ENCODE measurements around the gene CARMIL3. TPM values are rescaled to one million over a fixed set of nuclear protein-coding genes. Genes with fewer than 3 reads are reported as not detected.

The CARMIL3 gene
- total RNA-seq, 1 donor from 2014 or later = 0.11 TPM

DNA sequence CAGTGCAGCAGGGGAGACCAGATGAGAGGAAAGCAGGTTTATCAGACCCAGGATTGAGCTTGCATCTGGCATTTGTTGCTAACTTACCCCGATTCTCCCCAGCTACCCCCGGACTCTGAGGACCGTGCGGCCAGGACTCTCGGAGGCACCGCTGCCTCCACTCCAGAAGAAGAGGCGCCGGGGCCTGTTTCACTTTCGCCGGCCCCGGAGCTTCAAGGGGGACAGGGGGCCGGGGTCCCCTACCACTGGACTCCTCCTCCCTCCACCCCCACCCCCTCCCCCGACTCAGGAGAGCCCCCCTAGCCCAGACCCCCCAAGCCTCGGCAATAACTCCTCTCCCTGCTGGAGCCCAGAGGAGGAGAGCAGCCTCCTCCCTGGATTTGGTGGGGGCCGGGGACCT lies 13.0 kb downstream of the CARMIL3 start:
- H3K4me1 ChIP-seq = no peaks in the 10 kb centered on the region
- H3K36me3 ChIP-seq = no peaks in the 10 kb centered on the region
- peaks cover 13% of the 10 kb centered on the region for H3K27me3 ChIP-seq (ENCODE audit: low read depth)
- TF ChIP-seq, protein P1, sequence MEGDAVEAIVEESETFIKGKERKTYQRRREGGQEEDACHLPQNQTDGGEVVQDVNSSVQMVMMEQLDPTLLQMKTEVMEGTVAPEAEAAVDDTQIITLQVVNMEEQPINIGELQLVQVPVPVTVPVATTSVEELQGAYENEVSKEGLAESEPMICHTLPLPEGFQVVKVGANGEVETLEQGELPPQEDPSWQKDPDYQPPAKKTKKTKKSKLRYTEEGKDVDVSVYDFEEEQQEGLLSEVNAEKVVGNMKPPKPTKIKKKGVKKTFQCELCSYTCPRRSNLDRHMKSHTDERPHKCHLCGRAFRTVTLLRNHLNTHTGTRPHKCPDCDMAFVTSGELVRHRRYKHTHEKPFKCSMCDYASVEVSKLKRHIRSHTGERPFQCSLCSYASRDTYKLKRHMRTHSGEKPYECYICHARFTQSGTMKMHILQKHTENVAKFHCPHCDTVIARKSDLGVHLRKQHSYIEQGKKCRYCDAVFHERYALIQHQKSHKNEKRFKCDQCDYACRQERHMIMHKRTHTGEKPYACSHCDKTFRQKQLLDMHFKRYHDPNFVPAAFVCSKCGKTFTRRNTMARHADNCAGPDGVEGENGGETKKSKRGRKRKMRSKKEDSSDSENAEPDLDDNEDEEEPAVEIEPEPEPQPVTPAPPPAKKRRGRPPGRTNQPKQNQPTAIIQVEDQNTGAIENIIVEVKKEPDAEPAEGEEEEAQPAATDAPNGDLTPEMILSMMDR (IDR thresholded peaks at IDR 0.05; ENCODE audit: borderline replicate concordance) = no peak
- intact Hi-C loops (cut with micrococcal nuclease) = loop anchor here (5.0 kb wide), 1 partner anchor 42 kb away; no protein-coding TSS in a partner anchor
- H3K27ac ChIP-seq (replicated peaks) = no peak overlapping the region
- H3K4me3 ChIP-seq = no peak overlapping the region
- DNase-seq = no peak
- no peaks in the 10 kb centered on the region for H3K9me3 ChIP-seq (replicated peaks)

GRCh38 chr14:24065408-24065807 lies 13.6 kb downstream of the CARMIL3 start:
- Histone ChIP-seq H3K27me3 (ENCODE audit: low read depth) (peaks cover 18% of the 10 kb centered on the region), H3K27ac (replicated peaks) (no peak overlapping the region), H3K9me3 (replicated peaks) (no peaks in the 10 kb centered on the region), H3K36me3 (no peaks in the 10 kb centered on the region), H3K4me1 (no peaks in the 10 kb centered on the region), H3K4me3 (no peak overlapping the region)
- intact Hi-C loops (cut with micrococcal nuclease) = no loop called here
- TF ChIP-seq, protein P1 (IDR thresholded peaks at IDR 0.05; ENCODE audit: borderline replicate concordance) = no peak
- no peak for DNase-seq

- DNase-seq = no peak
- no peaks in the 10 kb centered on the region for H3K9me3 ChIP-seq (replicated peaks)
- no peaks in the 10 kb centered on the region for H3K4me1 ChIP-seq
- no peak overlapping the region for H3K27ac ChIP-seq (replicated peaks)
- no peaks in the 10 kb centered on the region for H3K36me3 ChIP-seq
- TF ChIP-seq, protein P1 (IDR thresholded peaks at IDR 0.05; ENCODE audit: borderline replicate concordance) = no peak
- H3K27me3 ChIP-seq (ENCODE audit: low read depth) = peaks cover 26% of the 10 kb centered on the region
- intact Hi-C loops (cut with micrococcal nuclease) = no loop called here
- no peak overlapping the region for H3K4me3 ChIP-seq
These were observed 14.8 kb downstream of the CARMIL3 start for GRCh38 chr14:24066496-24067132.

DNA sequence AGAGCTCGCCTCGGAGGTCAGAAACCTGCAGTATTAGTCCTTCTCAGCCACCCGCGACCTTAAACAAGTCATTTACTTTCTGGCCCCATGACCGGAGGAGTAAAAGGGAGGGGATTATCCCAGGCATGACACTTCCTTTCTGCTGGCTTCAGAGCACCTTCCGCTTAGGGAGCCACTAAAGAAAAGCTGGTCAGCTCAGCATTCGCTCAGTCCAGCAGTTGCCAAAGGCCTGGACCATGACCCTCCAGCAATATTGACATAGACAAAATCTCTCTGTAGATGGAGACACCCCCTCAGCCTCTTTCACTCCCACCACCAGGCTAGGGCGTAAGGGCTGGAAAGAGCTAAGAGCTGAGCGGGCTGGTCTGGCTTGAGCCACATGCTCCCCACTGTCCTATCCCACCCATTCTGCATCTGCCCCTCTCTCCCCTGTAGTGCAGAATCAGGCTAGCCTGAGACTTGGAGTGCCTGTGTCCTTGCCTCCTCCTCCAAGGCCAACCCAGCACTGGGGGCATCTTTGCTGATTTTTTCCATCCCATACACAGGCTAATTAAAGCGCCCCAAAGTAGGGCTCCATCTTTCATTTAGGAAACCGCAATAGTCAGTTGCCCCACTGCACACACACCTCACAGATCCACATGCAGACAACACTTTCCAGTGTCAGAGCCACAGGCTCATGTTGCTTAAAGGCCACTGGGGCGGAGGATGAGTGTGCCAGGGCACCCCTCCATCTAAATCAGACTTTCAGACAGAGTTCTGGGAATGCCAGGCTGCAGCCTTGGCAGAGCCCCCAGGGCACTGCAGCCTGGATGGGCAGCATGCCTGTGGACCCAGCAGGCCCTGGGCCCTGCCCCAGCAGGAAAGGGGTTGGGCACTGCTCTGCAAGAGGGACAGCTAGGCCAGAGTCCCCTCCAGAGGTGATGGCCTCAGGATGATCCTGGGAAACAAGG lies 15.6 kb downstream of the CARMIL3 start:
- Histone ChIP-seq H3K4me1 (no peaks in the 10 kb centered on the region), H3K27ac (replicated peaks) (no peak overlapping the region), H3K36me3 (no peaks in the 10 kb centered on the region), H3K4me3 (no peak overlapping the region), H3K9me3 (replicated peaks) (no peaks in the 10 kb centered on the region), H3K27me3 (ENCODE audit: low read depth) (peaks cover 33% of the 10 kb centered on the region)
- intact Hi-C loops (cut with micrococcal nuclease) = no loop called here
- TF ChIP-seq, protein P1 (IDR thresholded peaks at IDR 0.05; ENCODE audit: borderline replicate concordance) = no peak
- no peak for DNase-seq

DNA sequence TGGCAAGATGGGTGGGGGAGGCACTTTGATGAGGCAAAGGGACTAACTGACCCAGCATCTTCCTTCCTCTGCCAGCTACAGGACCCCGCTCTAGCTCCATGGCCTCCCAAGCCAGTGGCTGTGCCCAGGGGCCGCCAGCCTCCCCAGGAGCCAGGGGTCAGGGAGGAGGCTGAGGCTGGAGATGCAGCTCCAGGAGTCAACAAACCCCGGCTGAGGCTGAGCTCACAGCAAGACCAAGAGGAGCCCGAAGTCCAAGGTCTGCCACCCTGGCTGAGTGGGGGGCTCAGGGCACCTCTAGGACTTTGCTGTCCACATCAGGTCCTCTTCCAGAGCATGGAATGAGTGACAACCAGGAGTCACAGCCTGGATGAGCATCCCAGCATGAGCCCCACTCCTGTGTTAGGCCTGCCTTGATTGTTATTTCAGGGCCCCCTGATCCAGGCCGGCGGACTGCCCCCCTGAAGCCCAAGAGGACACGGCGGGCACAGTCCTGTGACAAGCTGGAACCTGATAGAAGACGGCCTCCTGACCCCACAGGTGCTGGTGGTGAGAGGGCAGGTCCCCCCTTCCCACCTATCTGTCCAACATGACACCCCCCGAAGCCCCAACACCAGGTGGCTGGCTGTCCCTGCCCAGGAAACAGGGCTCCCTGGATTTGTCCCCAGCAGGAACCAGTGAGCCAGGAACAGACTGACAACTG lies 17.1 kb downstream of the CARMIL3 start:
- Histone ChIP-seq H3K9me3 (replicated peaks) (no peaks in the 10 kb centered on the region), H3K4me3 (no peak overlapping the region), H3K27ac (replicated peaks) (no peak overlapping the region), H3K4me1 (no peaks in the 10 kb centered on the region), H3K27me3 (ENCODE audit: low read depth) (peaks cover 48% of the 10 kb centered on the region), H3K36me3 (no peaks in the 10 kb centered on the region)
- no peak for DNase-seq
- TF ChIP-seq, protein P1 (IDR thresholded peaks at IDR 0.05; ENCODE audit: borderline replicate concordance) = no peak
- intact Hi-C loops (cut with micrococcal nuclease) = no loop called here

All from left ventricle myocardium inferior (tissue), 1 donor.